Measurements from ENCODE around the gene KIR2DL1.
"Not testable (repeated sequence)": the region's sequence is repeated elsewhere in the genome, so short reads cannot be mapped to it uniquely, and the experiment has no call there.

KIR2DL1 gene

DNA sequence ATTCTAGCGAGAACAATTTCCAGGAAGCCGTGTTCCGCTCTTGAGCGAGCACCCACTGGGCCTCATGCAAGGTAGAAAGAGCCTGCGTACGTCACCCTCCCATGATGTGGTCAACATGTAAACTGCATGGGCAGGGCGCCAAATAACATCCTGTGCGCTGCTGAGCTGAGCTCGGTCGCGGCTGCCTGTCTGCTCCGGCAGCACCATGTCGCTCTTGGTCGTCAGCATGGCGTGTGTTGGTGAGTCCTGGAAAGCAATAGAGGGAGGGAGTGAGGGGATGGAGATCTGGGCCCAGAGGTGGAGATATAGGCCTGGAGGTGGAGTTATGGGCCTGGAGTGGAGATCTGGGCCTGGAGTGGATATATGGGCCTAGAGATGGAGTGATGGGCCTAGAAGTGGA, at the start of gene KIR2DL1:
KIR2DL1 (plus strand) TSS at position 148 of the 400 bp plus-strand sequence; CDS start at position 206, 58 bp downstream.
- in situ Hi-C loops (cut with MboI; ENCODE audit: low sequenced_read_pairs), result not testable (repeated sequence)

DNA sequence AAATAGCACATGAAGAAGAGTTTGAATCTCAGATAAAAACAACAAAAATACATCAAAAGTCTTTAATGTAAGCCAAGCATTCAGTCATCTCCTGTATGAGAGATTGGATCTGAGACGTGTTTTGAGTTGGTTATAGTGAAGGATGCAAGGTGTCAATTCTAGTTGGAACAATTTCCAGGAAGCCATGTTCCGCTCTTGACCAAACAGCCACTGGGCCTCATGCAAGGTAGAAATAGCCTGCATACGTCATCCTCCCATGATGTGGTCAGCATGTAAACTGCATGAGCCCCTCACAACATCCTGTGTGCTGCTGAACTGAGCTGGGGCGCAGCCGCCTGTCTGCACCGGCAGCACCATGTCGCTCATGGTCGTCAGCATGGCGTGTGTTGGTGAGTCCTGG, 45.5 kb upstream of the KIR2DL1 start, which contains the start of gene KIR3DL3:
KIR3DL3 (plus strand) TSS at position 301 of the 400 bp plus-strand sequence; CDS start at position 356, 55 bp downstream.
- in situ Hi-C loops (cut with MboI; ENCODE audit: low sequenced_read_pairs), result no loop called here

DNA sequence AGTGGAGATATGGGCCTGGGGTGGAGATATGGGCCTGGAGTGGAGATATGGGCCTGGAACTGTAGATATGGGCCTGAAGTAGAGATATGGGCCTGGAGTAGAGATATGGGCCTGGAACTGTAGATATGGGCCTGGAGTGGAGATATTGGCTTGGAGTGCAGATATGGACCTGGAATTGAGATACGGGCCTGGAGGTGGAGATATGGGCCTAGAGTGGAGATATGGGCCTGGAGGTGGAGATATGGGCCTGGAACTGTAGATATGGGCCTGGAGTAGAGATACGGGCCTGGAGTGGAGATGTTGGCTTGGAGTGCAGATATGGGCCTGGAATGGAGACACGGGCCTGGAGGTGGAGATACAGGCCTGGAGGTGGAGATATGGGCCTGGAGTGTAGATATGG, 44.9 kb upstream of the KIR2DL1 start:
- in situ Hi-C loops (cut with MboI; ENCODE audit: low sequenced_read_pairs), result no loop called here

GRCh38 chr19:54725321-54725720, 44.3 kb upstream of the KIR2DL1 start:
- in situ Hi-C loops (cut with MboI; ENCODE audit: low sequenced_read_pairs), result no loop called here

- in situ Hi-C loops (cut with MboI; ENCODE audit: low sequenced_read_pairs), result no loop called here
Measured at GRCh38 chr19:54727562-54727961, 42.0 kb upstream of the KIR2DL1 start.

DNA sequence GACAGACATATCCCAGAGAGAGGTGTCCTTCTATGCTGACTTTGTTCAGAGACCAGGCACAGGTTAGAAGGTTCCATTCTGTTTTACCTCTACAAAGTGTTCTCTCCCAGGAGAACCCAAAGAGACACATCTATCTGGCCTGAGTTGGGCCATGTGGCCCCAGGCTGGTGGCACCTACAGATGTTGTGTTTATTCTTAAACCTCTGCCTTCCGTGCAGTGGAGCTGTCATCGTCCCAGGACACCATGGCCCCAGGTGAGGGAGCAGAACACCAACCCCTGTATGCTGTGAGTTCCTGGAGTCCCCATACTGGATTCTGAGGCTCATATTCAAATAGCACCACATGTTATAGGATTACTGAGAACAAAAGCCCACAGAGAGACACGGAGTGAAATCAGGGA, 41.4 kb upstream of the KIR2DL1 start:
- in situ Hi-C loops (cut with MboI; ENCODE audit: low sequenced_read_pairs), result no loop called here

GRCh38 chr19:54729416-54730188, 40.0 kb upstream of the KIR2DL1 start:
- in situ Hi-C loops (cut with MboI; ENCODE audit: low sequenced_read_pairs), result no loop called here

DNA sequence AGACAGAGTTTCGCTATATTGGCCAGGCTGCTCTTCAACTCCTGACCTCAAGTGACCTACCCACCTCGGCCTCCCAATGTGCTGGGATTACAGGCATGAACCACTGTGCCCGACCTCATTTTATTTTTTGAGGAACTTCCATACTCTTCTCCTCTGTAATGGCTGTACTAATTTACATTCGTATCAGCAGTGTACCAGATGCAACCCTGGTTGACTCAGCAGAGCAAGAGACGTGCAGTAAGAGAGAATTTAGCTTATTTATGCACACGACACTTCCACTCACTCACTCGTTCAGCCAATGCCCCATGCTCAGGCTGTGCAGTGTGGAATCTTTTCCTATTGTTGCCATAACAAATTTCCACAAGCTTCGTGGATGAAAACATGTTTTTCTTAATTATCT, 38.4 kb upstream of the KIR2DL1 start:
- in situ Hi-C loops (cut with MboI; ENCODE audit: low sequenced_read_pairs), result no loop called here

- in situ Hi-C loops (cut with MboI; ENCODE audit: low sequenced_read_pairs), result not testable (repeated sequence)
Measured at GRCh38 chr19:54738306-54738705, 31.3 kb upstream of the KIR2DL1 start, which contains the start of gene KIR2DL3. Gene KIR2DL3, plus strand, starts transcription at chr19:54738513. Its CDS starts 33 bp downstream, at chr19:54738546.

DNA sequence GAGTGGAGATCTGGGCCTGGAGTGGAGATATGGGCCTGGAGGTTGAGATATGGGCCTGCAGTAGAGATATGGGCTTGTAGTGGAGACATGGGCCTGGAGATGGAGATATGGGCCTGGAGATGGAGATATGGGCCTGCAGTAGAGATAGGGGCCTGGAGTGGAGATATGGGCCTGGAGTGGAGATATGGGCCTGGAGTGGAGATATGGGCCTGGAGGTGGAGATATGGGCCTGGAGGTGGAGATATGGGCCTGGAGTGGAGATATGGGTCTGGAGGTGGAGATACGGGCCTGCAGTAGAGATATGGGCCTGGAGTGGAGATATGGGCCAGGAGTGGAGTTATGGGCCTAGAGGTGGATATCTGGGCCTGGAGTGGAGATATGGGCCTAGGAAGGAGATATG, 30.9 kb upstream of the KIR2DL1 start:
- in situ Hi-C loops (cut with MboI; ENCODE audit: low sequenced_read_pairs), result no loop called here

GRCh38 chr19:54739587-54740497, 29.8 kb upstream of the KIR2DL1 start:
- in situ Hi-C loops (cut with MboI; ENCODE audit: low sequenced_read_pairs), result no loop called here

DNA sequence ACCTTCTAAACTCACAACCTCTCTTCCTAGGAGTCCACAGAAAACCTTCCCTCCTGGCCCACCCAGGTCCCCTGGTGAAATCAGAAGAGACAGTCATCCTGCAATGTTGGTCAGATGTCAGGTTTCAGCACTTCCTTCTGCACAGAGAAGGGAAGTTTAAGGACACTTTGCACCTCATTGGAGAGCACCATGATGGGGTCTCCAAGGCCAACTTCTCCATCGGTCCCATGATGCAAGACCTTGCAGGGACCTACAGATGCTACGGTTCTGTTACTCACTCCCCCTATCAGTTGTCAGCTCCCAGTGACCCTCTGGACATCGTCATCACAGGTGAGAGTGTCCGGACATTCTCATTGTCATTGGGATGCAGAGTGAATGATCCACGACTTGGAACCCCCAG, 27.6 kb upstream of the KIR2DL1 start:
- in situ Hi-C loops (cut with MboI; ENCODE audit: low sequenced_read_pairs), result not testable (repeated sequence)

GRCh38 chr19:54744080-54744479, 25.5 kb upstream of the KIR2DL1 start:
- in situ Hi-C loops (cut with MboI; ENCODE audit: low sequenced_read_pairs), result not testable (repeated sequence)

GRCh38 chr19:54747614-54748322, 21.8 kb upstream of the KIR2DL1 start:
- in situ Hi-C loops (cut with MboI; ENCODE audit: low sequenced_read_pairs), result not testable (repeated sequence)

- in situ Hi-C loops (cut with MboI; ENCODE audit: low sequenced_read_pairs), result not testable (repeated sequence)
Measured at GRCh38 chr19:54750276-54750675, 19.3 kb upstream of the KIR2DL1 start.

DNA sequence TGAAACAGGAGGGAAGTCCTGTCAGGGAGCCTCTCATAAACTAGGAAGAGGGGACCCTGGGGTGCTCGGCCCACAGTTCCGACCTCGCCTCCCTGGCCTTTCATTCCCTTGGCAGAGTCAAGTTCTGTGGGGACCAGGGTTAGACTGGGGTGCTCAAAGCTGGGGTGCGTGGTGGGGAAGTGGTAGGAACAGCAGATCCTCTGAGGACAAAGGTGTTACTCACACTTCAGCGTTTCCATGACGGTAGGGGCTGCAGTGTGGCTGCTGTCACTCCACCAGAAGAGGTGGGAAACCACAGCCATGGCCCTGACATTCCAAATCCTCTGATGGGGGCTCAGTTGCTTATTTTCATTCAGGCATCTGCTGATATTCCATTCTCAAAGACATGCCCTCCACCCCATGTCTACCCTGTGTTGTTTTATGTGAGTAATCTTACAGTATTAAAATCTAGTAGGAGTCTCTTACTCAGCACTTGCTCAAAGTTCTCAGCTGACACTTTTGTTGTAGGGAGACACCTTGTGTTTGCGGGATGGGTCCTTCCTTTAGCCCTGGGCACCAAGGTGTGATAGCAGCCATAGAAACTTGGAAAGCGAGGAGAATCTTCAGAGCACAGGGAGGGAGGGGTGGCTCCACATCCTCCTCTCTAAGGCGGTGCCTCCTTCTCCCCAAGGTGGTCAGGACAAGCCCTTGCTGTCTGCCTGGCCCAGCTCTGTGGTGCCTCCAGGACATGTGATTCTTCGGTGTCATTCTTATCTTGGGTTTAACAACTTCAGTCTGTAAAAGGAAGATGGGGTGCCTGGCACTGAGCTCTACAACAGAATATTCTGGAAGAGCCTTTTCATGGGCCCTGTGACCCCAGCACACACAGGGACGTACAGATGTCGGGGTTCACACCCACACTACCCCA, 13.1 kb upstream of the KIR2DL1 start:
- in situ Hi-C loops (cut with MboI; ENCODE audit: low sequenced_read_pairs), result not testable (repeated sequence)

DNA sequence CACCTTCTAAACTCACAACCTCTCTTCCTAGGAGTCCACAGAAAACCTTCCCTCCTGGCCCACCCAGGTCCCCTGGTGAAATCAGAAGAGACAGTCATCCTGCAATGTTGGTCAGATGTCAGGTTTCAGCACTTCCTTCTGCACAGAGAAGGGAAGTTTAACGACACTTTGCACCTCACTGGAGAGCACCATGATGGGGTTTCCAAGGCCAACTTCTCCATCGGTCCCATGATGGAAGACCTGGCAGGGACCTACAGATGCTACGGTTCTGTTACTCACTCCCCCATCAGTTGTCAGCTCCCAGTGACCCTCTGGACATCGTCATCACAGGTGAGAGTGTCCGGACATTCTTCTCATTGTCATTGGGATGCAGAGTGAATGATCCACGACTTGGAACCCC, 11.0 kb upstream of the KIR2DL1 start:
- in situ Hi-C loops (cut with MboI; ENCODE audit: low sequenced_read_pairs), result not testable (repeated sequence)

GRCh38 chr19:54764219-54764618, 5.4 kb upstream of the KIR2DL1 start:
- in situ Hi-C loops (cut with MboI; ENCODE audit: low sequenced_read_pairs), result not testable (repeated sequence)

GRCh38 chr19:54766464-54766863, 3.1 kb upstream of the KIR2DL1 start:
- in situ Hi-C loops (cut with MboI; ENCODE audit: low sequenced_read_pairs), result not testable (repeated sequence)

DNA sequence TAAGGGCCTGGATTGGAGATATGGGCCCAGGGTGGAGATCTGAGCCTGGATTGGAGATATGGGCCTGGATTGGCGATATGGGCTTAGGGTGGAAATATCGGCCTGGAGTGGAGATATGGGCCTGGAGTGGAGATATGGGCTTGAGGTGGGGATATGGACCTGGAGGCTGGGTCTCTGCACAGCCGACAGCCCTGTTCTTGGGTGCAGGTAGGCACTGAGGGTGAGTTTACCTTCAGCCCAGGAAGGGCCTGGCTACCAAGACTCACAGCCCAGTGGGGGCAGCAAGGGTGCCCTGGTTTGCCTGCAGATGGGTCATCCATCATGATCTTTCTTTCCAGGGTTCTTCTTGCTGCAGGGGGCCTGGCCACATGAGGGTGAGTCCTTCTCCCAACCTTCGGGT, 918 bp downstream of the KIR2DL1 start:
- in situ Hi-C loops (cut with MboI; ENCODE audit: low sequenced_read_pairs), result not testable (repeated sequence)
